Liver (tissue), 3 donors: Measurements from ENCODE around the gene USO1.

ENCODE experiments used
- CTCF ChIP-seq: fragments of 150-350 bp; IDR thresholded peaks from 2 replicates; pipeline ENCODE4 v1.5.1; 2017; ENCODE audit warnings: improper control_type of control experiment, low read depth, low read length; ENCODE audit not compliant: missing input control
- EGR1 ChIP-seq, 2 donors: IDR thresholded peaks; 2 replicates each; pipeline ENCODE4 v1.6.1; 2016 to 2018; ENCODE audit warnings: antibody characterized with exemption in 2 of 2, low read depth in 2 of 2
- FOXA1 ChIP-seq: IDR thresholded peaks from 2 replicates; pipeline ENCODE4 v1.6.1; 2016; ENCODE audit warnings: antibody characterized with exemption
- GABPA ChIP-seq, 2 donors: IDR thresholded peaks in 1 of 2; conservative IDR thresholded peaks in 1 of 2; 2 replicates each; pipeline ENCODE4 v1.6.1; 2016; ENCODE audit warnings: antibody characterized with exemption in 2 of 2, mild to moderate bottlenecking in 1 of 2, moderate library complexity in 1 of 2
- JUND ChIP-seq, 2 donors: IDR thresholded peaks; 2 replicates each; pipeline ENCODE4 v1.6.1; 2016; ENCODE audit warnings: antibody characterized with exemption in 2 of 2
- MAX ChIP-seq: IDR thresholded peaks from 2 replicates; pipeline ENCODE4 v1.6.1; 2016; ENCODE audit warnings: antibody characterized with exemption
- RAD21 ChIP-seq, 2 donors: IDR thresholded peaks; 2 replicates each; pipeline ENCODE4 v1.6.1; 2016; ENCODE audit warnings: antibody characterized with exemption in 2 of 2, mild to moderate bottlenecking in 2 of 2
- REST ChIP-seq: IDR thresholded peaks from 2 replicates; pipeline ENCODE4 v1.6.1; 2016; ENCODE audit warnings: antibody characterized with exemption, mild to moderate bottlenecking
- TAF1 ChIP-seq: conservative IDR thresholded peaks from 2 replicates; pipeline ENCODE4 v1.6.1; 2016; ENCODE audit warnings: antibody characterized with exemption, mild to moderate bottlenecking
- ZBTB33 ChIP-seq: IDR thresholded peaks from 2 replicates; pipeline ENCODE4 v1.6.1; 2016; ENCODE audit warnings: antibody characterized with exemption
- donor health status: healthy.
- donor health status: healthy.

- TF ChIP-seq CTCF = no peak
- TF ChIP-seq FOXA1 = no peak
- no peak for TF ChIP-seq REST
- TF ChIP-seq GABPA (IDR thresholded peaks at IDR 0.05 in 1 of 2, conservative IDR thresholded peaks at IDR 0.05 in 1 of 2) = no peak
- TF ChIP-seq MAX = no peak
- no peak for TF ChIP-seq JUND (IDR thresholded peaks at IDR 0.05)
- TF ChIP-seq TAF1 = no peak
- no peak for TF ChIP-seq ZBTB33
- no peak for TF ChIP-seq RAD21 (IDR thresholded peaks at IDR 0.05)
- no peak for TF ChIP-seq EGR1 (IDR thresholded peaks at IDR 0.05; ENCODE audit: low read depth in 2 of 2)
Observed at GRCh38 chr4:75678473-75678872, 45.9 kb upstream of the USO1 start.
